ENCODE data around the gene ALOX12.

ALOX12 gene

DNA sequence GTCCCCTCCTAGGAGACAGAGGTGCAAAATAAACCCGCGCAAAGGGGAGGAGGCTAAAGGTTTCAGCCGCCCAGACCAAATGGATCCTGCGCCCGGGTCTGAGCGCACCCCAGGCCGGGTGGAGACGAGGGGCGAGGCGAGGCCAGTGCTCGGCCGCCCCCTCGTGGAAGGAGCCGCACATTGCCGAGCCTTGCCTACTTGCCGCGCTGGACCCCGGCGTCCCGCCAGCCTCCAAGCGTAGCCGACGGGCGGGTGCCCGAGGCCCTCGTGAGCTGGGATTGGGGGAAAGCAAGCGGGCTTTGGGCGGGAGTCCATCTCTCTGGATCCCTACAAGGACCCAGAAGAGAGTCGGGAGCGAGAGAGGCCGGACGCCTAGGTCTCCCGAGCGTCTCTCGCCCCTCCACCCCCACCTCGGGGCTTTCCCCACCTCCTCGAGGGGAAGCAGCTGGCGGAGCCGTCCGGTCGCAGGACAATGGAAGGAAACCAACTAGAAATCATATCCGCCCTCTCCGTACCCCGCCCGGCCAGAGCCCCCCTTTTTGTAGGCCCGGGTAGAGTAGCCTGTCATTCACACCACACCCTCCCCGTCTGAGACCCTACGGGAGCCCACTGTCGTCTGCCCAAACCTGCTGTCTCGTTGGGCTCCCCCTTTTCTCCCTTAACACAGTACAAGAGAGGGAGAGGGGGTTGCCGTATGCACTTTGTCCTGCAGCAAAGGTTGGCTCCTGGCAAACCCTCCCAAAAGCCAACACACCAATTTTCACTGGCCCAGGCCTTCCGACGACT lies 26.3 kb downstream of the ALOX12 start:
- peak; percentile 67 to 71 (median 68) for DNase-seq (ENCODE audit: low read depth in 4 of 4, low spot score in 1 of 4)

DNA sequence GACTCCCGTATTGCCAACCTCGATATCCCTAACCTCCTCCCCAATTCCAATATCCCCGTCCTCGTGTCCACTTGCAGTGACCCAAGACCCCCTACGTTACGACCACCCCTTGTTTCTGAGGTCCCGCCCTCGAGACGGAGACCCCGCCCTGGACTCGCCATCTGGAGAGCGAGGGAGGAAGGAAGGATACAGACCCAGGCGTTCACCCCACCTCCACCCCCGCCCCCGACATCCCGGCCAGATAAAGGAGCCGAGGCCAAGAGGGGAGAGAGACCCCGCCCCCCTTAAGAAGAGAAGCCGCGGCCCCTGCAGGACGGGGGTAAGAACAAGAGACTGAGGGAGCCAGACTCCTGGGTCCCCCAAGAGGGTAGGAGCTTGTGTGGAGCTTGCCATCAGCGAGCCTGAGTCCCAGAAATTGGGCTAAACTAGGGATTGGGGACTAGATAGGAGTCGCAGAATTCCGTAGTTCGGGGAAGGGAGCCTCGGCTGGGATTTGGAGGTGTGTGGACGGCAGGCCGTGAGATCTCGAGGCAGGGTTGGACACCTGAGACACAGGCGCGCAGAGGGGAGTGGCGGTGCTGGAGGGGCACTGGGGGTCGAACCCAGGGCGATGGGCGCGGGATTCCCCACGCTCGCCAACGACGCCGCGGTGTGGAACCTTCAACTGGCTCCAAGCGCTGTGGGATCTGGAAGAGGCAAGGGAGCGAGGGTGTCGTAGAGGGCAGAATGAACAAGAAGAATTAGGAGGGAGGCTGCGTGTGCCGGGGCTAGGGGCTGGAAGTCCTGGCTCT lies 27.1 kb downstream of the ALOX12 start, which contains the start of gene BCL6B:
Gene BCL6B (plus strand): TSS at position 270 of the 791 bp plus-strand sequence. CDS start 622 bp downstream, outside the sequence.
- no peak for DNase-seq (ENCODE audit: low read depth in 4 of 4, low spot score in 1 of 4)

DNA sequence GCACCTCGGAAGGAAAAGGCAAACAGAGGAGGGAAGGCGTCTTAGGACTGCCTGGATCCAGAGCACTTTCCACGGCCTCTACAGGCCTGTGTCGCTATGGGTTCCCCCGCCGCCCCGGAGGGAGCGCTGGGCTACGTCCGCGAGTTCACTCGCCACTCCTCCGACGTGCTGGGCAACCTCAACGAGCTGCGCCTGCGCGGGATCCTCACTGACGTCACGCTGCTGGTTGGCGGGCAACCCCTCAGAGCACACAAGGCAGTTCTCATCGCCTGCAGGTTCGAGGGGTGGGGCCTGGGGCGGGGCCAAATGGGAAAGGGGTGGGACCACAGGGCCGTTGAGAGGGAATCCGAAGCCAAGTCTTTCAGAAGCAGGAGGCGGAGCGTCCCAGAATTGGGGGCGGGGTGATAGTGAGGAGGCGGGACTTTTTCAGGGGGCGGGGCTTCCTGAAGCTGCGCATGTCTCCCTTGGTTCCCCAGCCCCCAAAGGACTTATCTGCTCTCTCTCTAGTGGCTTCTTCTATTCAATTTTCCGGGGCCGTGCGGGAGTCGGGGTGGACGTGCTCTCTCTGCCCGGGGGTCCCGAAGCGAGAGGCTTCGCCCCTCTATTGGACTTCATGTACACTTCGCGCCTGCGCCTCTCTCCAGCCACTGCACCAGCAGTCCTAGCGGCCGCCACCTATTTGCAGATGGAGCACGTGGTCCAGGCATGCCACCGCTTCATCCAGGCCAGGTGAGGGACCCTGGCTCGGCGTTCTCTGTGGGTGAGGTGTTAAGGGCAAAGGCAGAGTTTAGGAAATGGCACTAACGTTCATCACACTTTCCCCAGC lies 27.9 kb downstream of the ALOX12 start:
- peak; percentile 85 to 92 (median 91) for DNase-seq (ENCODE audit: low read depth in 4 of 4, low spot score in 1 of 4)

DNA sequence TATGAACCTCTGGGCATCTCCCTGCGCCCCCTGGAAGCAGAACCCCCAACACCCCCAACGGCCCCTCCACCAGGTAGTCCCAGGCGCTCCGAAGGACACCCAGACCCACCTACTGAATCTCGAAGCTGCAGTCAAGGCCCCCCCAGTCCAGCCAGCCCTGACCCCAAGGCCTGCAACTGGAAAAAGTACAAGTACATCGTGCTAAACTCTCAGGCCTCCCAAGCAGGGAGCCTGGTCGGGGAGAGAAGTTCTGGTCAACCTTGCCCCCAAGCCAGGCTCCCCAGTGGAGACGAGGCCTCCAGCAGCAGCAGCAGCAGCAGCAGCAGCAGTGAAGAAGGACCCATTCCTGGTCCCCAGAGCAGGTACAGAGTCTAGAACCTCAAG lies 28.5 kb downstream of the ALOX12 start:
- DNase-seq (ENCODE audit: low read depth in 4 of 4, low spot score in 1 of 4) = no peak

DNA sequence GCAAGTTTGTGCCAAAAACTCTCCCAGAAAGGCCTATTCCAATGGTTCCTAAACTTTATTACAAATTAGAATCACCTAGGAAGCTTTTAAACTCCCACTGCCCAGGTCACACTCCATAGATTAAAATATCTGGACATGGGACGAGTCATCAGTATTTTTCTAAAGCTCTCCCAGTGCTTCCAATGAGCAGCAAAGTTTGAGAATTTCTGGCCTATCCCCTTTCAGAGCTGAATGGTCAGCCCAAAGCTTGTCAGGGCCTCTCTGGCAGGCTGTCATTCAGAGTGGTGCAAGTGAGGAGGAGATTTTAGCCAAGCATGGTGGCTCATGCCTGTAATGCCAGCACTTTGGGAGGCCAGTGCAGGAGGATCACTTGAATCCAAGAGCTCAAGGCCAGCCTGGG lies 29.4 kb downstream of the ALOX12 start:
- DNase-seq (ENCODE audit: low read depth in 4 of 4, low spot score in 1 of 4) = no peak

DNA sequence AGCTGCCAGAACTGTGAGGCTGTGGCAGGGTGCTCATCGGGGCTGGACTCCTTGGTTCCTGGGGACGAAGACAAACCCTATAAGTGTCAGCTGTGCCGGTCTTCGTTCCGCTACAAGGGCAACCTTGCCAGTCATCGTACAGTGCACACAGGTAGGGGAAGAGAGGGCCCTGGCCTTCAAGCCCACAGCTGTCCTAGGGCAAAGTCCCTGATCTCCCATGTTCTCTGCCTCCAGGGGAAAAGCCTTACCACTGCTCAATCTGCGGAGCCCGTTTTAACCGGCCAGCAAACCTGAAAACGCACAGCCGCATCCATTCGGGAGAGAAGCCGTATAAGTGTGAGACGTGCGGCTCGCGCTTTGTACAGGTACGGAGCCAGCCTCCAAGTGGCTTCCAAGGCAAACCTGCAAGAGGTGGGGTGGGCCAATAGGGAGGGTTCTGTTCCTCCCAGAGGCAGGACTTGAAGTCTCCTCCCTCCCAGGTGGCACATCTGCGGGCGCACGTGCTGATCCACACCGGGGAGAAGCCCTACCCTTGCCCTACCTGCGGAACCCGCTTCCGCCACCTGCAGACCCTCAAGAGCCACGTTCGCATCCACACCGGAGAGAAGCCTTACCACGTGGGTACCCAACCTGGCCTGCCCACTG lies 30.7 kb downstream of the ALOX12 start:
- no peak for DNase-seq (ENCODE audit: low read depth in 4 of 4, low spot score in 1 of 4)

DNA sequence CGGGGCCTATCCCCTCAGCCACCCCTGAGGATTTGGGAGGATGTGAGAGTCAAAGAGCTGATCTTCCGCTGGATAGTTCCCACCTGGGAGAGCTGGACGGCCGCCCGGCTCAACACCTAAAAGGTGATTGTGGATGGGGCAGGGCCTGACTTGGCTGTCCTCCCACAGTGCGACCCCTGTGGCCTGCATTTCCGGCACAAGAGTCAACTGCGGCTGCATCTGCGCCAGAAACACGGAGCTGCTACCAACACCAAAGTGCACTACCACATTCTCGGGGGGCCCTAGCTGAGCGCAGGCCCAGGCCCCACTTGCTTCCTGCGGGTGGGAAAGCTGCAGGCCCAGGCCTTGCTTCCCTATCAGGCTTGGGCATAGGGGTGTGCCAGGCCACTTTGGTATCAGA lies 31.5 kb downstream of the ALOX12 start:
- DNase-seq (ENCODE audit: low read depth in 4 of 4, low spot score in 1 of 4) = no peak

DNA sequence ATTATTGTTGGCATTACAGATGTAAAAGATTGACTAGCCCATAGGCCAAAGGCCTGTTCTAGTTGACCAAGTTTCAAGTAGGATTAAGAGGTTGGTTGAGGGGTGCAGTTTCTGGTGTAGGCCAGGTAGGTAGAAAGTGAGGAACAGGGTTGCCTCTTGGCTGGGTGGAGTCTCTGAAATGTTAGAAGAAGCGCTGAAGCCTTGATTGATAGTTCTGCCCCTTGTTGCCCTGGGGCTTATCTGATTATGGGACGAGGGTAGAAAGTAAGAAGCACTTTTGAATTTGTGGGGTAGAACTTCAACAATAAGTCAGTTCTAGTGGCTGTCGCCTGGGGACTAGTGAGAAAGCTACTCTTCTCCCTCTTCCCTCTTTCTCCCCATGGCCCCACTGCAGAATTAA lies 33.2 kb downstream of the ALOX12 start:
- no peak for DNase-seq (ENCODE audit: low read depth in 4 of 4, low spot score in 1 of 4)

DNA sequence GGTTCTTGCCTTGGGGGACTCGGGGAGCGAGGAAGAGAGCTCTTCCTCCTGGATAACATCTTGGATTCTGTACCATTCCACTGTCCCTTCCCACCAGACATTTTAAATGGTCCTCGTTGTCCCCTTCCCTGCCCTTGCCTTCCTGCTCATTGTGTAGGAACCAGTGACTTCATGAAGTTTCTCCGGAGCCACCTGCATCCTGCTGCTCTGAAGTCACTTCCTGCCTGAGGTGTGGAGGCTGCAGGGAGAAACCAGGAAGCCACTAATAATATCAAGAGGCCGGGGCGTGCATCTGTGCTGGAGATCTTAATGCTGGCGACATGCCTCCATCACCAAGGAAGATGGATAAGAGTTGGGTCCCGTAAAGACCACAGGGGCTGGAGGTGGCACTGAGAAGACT lies 33.8 kb downstream of the ALOX12 start:
- DNase-seq (ENCODE audit: low read depth in 4 of 4, low spot score in 1 of 4) = no peak

DNA sequence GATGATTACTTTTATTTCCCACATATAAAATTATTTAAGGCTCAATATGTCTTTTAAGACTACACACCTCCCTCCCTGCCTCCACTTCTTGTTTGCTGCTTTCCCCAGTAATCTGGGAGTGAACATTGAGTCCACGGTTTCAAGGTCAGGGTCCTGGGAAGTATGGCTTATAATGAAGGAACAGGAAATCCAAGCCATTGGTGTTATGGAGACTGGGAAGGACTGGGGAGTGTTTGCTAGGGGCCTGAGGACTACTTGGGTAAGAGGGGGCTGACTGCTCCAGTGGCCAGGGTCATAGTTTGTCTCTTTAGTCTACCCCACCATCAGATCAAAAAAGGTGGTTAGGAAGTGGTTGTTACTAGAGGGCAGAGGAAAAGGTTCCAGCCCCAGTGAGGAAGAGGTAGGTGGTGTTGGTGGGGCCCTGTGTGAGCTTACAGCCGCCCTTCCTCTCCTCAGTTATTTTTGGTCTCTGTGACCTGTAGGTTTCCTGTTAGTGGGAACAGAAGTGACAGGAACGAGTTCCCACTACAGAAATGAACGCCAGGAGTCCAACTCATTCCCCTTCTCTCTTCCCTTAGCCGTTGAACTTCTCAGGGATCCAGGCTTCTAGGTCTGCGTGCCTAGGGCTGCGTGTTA lies 39.2 kb downstream of the ALOX12 start:
- DNase-seq (ENCODE audit: low read depth in 4 of 4, low spot score in 1 of 4) = no peak

DNA sequence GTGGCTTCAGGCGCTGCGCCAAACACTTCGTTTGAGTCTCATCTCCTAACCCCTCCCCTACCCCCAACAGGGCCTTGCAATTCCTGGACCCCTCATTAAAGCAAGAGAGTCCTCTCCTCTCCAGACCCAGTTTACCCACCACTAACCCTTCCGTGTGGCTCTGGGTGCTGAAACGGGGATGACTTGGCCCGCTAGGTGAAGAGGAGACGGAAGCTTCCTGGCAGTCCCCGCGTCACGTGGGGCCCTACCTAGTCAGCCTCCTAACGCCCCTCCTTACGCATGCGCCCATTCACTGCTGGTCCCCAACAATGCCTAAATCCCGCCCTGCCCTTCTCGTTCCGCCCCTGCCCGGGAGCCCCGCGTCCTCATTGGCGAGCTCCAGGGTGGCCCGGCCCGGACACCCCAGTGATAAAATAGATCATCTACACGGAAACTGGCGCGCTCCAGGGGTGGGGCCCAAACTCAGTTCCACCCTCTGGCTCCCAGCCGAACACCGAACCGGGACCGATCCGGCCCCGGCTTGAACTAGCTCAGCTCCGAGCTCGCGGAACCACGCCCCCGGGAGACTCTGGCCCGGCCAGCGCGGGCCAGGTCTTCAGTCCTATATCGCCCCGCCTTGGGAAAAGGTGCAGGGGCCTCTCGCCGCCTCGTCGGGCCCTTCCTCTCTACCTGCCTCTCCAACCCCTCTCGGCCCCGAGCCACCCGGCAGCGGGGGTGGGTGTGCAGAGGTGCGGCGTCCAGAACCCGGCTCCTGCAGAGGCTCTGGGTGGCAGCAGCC lies 39.9 kb downstream of the ALOX12 start, which contains the start of gene SLC16A13:
Gene SLC16A13 (plus strand): TSS at position 425 of the 778 bp plus-strand sequence. CDS start 368 bp downstream, outside the sequence.
- DNase-seq (ENCODE audit: low read depth in 4 of 4, low spot score in 1 of 4) = peak; percentile 93 to 99 (median 96)

DNA sequence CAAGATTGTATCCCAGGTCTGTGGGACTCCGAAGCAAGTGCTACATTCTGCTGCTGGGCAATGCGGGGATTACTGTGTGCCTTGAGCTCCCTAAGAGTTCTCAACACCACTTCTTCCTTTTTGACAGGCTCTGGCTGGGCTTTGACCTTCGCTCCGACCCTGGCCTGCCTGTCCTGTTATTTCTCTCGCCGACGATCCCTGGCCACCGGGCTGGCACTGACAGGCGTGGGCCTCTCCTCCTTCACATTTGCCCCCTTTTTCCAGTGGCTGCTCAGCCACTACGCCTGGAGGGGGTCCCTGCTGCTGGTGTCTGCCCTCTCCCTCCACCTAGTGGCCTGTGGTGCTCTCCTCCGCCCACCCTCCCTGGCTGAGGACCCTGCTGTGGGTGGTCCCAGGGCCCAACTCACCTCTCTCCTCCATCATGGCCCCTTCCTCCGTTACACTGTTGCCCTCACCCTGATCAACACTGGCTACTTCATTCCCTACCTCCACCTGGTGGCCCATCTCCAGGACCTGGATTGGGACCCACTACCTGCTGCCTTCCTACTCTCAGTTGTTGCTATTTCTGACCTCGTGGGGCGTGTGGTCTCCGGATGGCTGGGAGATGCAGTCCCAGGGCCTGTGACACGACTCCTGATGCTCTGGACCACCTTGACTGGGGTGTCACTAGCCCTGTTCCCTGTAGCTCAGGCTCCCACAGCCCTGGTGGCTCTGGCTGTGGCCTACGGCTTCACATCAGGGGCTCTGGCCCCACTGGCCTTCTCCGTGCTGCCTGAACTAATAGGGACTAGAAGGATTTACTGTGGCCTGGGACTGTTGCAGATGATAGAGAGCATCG lies 42.4 kb downstream of the ALOX12 start:
- no peak for DNase-seq (ENCODE audit: low read depth in 4 of 4, low spot score in 1 of 4)

DNA sequence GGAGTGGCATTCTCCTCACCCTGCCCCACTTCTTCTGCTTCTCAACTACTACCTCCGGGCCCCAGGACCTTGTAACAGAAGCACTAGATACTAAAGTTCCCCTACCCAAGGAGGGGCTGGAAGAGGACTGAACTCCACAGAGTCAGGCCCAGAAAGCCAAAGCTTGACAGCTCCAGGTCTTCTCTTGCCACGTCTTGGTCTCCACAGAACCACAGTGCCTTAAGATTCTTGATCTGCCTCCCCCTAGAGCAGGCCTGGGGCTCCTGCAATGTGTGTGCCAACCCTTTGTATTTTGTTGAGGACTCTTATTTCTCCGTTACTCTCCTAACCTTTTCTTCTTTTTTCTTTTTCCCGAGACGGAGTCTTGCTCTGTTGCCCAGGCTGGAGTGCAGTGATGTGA lies 44.0 kb downstream of the ALOX12 start:
- DNase-seq (ENCODE audit: low read depth in 4 of 4, low spot score in 1 of 4) = no peak

DNA sequence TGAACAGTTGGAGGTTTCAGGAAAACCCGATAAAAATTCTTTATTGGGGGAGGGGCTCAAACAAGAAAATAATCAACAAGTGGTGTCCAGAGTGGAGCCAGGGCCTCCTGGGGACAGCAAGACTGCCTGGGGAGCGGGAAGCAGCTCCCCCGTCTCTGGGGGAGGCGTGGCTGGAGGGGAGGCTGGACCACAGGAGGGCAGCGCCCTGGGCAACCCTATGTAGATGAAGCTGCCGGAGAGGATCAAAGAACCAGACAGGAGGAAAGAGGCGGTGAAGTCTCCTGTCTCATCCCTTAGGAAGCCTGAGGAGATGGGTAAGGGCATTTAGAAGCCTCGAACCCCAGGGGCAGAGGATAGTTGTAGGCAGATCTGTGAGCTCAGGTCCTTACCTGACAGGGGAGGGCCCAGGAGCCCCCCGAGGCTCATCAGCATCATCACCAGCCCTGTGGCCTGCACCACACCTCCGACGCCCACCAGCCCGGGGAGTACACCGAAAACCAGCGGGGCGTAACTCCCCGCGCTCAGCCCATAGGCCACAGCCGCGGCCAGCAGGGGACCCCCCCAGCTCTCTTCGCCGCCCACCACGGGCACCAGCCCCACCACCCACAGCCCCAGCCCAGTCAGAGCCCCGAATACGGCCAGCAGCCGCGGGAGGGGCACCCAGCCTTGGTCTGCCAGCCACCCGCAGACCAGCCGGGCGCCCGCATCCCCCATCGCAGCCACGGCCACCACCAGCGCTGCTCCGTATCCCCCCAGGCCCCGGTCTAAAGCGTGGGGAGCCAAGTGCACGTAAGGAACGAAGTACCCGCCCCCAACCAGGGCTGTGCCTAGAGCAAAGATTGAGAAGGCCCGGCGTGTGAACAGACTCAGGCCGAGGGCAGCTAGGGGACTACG lies 46.0 kb downstream of the ALOX12 start:
- DNase-seq (ENCODE audit: low read depth in 4 of 4, low spot score in 1 of 4) = no peak

DNA sequence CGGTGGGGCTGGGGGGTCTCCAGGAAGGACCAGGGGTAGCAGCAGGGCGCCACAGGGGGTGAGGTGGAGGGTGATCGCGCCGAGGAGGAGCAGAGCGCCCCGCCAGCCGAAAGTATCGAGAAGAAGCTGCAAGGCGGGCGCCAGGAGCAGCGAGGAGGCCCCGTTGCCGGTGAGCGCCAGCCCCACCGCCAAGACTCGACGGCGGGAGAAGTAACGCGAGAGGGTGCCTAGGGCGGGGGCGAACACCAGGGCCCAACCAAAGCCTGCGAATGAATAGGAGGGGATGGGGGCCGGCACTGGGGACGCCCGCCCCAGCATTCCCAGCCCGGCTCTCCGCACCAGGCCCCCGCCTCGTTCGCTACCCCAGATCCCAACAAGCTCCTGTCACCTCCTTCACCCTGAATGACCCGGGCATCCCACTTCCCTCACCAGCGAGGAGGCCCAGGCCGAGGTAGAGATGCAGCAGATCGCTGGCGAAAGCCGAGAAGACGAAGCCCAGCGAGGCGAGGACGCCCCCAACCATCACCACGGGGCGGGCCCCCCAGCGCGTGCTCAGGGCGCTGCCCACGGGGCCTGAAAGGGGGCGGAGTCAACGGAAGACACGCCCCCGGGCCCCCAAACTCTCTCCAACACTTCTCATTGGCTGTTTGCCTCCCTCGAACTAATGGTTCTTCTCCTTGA lies 46.8 kb downstream of the ALOX12 start:
- DNase-seq (ENCODE audit: low read depth in 4 of 4, low spot score in 1 of 4) = peak in 1 of 4 experiments; percentile 23

DNA sequence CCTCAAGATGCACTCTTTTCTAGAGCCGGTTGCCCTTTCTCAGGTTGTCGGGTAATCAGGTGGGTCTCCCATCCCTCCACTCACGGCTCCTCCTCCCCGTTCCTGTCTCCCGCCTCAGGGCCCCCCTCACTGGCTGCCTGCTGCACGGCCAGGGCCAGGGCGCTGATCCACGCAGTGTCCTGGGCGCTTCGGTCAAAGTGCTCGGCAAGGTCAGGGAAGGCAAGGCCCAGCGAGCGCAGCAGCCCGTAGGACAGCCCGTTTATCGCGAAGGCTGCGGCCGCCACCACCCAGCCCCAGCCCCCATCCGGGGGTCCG lies 47.3 kb downstream of the ALOX12 start:
- DNase-seq (ENCODE audit: low read depth in 4 of 4, low spot score in 1 of 4) = no peak

DNA sequence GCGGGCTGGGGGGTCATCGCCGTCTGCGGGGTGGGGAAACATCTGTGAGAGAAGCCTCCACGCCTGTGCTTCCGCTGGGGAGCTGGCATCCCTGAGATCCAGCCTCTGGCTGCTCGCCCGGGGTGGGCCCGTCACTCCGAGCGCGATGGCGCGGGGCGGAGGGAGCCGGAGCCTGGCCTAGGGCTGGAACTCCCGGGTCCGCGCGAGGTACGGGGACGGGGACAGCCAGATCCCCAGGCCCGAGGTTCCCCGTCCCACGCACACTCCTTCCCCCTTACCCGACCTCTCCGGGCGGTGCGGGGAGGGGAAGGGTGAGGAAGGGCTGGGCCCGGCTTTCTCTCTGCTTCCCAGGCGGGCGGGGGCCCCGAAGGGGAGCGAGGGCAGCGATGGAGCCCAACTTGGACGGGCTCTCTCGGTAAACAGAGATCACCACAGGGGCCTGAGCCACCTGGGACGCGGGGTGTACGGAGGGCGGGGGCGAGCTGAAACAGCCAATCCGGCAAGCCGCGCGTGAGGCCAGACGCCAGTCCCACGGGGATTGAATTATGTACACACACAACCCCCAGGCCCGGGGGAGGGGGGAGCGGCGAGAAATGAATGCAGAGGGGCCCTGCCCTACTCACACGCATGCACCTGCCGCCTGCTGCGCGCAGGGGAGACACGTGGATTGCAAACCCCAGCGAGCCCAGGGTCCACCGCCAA lies 47.8 kb downstream of the ALOX12 start, which contains the start of gene SLC16A11:
Gene SLC16A11 (minus strand): TSS at position 596 of the 702 bp plus-strand sequence. CDS start 579 bp downstream, at position 17.
- DNase-seq (ENCODE audit: low read depth in 4 of 4, low spot score in 1 of 4) = no peak

All from stimulated activated CD4-positive, alpha-beta T cell treated with anti-CD3 and anti-CD28 coated beads, Interleukin-1b, Interleukin-23, amount 100 ng/mL, for 24 hours (primary cell).